T-cell (primary cell): ENCODE measurements around the gene VN1R2. TPM values are rescaled to one million over a fixed set of nuclear protein-coding genes. Genes with fewer than 3 reads are reported as not detected.

ENCODE experiments used
- total RNA-seq, 35 experiments: library from RNA in 6 of 35; stranded (reverse) in 6 of 35; fragments of 120-200 nt in 1 of 35; gene quantifications; one replicate each; pipeline versions ENCODE4 v1.2.1 to v1.2.4 and lab custom pipeline; 2013 to 2026

The VN1R2 gene
- total RNA-seq, 5 donors from 2014 or later (not counting 1 experiment from before 2014, with no cell fraction given) = not detected

Other genes starting within 250 kb of the VN1R2 start
- not detected for gene ERVV-1, start 244.4 kb upstream of the VN1R2 start, total RNA-seq
- gene ERVV-2, start 213.6 kb upstream of the VN1R2 start, total RNA-seq = not detected
- 10 to 100 TPM; 45.6 to 57.8 (median 54.6) TPM for gene ZNF160, start 154.9 kb upstream of the VN1R2 start, total RNA-seq
- gene ZNF415, start 125.4 kb upstream of the VN1R2 start, total RNA-seq = 1 to 10 TPM in 3 of 5 donors, under 1 TPM in 2; 0.20 to 1.8 (median 1.4) TPM
- gene ZNF347, start 99.2 kb upstream of the VN1R2 start, total RNA-seq = 10 to 100 TPM in 3 of 5 donors, 1 to 10 TPM in 2; 6.0 to 14.2 (median 10.9) TPM
- 1 to 10 TPM; 2.5 to 5.3 (median 3.3) TPM for gene ZNF665, start 64.9 kb upstream of the VN1R2 start, total RNA-seq
- 10 to 100 TPM in 4 of 5 donors, 1 to 10 TPM in 1; 8.0 to 20.1 (median 13.7) TPM for gene ZNF677, start 3.4 kb upstream of the VN1R2 start, total RNA-seq
- gene VN1R4, start 9.4 kb downstream of the VN1R2 start, total RNA-seq = not detected
- gene ZNF845, start 75.5 kb downstream of the VN1R2 start, total RNA-seq = 10 to 100 TPM in 3 of 5 donors, 1 to 10 TPM in 2; 7.4 to 14.7 (median 14.4) TPM
- 10 to 100 TPM; 20.1 to 27.0 (median 26.1) TPM for gene ZNF525, start 107.4 kb downstream of the VN1R2 start, total RNA-seq
- gene ZNF765, start 136.9 kb downstream of the VN1R2 start, total RNA-seq = 10 to 100 TPM in 4 of 5 donors, 1 to 10 TPM in 1; 8.7 to 19.9 (median 13.9) TPM
- gene ZNF761, start 173.7 kb downstream of the VN1R2 start, total RNA-seq = 10 to 100 TPM in 3 of 5 donors, 1 to 10 TPM in 2; 9.6 to 14.5 (median 13.0) TPM
- 1 to 10 TPM; 4.4 to 7.6 (median 6.6) TPM for gene ZNF813, start 209.4 kb downstream of the VN1R2 start, total RNA-seq